Pancreas (tissue), 10 donors: ENCODE results near the gene DACT3. TPM values are rescaled to one million over a fixed set of nuclear protein-coding genes. Genes with fewer than 3 reads are reported as not detected.

Source experiments
- ATAC-seq, 4 donors: fragments of 200-7000 bp; cut with Tn5 transposase; one replicate each; pipeline versions ENCODE4 v1.8.0 to v1.9.1; 2020; ENCODE audit warnings: mild to moderate bottlenecking in 4 of 4, moderate library complexity in 4 of 4
- DNase-seq, 6 donors: peaks; one replicate each; pipeline ENCODE4 v3.0.0-alpha.2; 2020
- FAIRE-seq: peaks from 2 replicates; lab custom pipeline; 2012; peaks lifted over from hg19 to GRCh38; lab: Jason Lieb, UNC
- H3K27ac ChIP-seq, 4 donors: fragments of 200-600 bp; sonication (generic); 1 replicate in 3 of 4; 2 replicates in 1 of 4; pipeline versions ENCODE4 v1.5.0 to v1.8.0; 2020
- H3K27me3 ChIP-seq, 4 donors: fragments of 200-600 bp; one replicate each; pipeline ENCODE4 v1.8.0; 2021
- H3K36me3 ChIP-seq, 3 donors: fragments of 200-600 bp; sonication (generic) in 1 of 3; one replicate each; pipeline versions ENCODE4 v1.5.0 to v1.8.0; 2020 to 2021
- H3K4me1 ChIP-seq, 3 donors: fragments of 200-600 bp; one replicate each; pipeline ENCODE4 v1.8.0; 2021
- H3K4me3 ChIP-seq, 4 donors: fragments of 200-600 bp; sonication (generic) in 2 of 4; one replicate each; pipeline versions ENCODE4 v1.5.0 to v1.8.0; 2020 to 2021
- H3K9me3 ChIP-seq, 4 donors: fragments of 200-600 bp; one replicate each; pipeline ENCODE4 v1.8.0; 2021
- WGBS, 2 donors: extraction: QIAGEN DNeasy Blood & Tissue Kit; methylation state at CpG; one replicate each; pipeline ENCODE4 v1.1.7; 2013; 5-methylcytosine and 5-hydroxymethylcytosine counted together
- intact Hi-C, 3 donors: fragments of 100-400 bp; cut with DNase I; formaldehyde crosslinking; loops; one replicate each; pipeline versions ENCODE4 v1.11.1 to v1.14.2; 2022
- polyA plus RNA-seq, 2 donors: library from polyadenylated mRNA; stranded (reverse); fragments of 200-250 nt; gene quantifications; one replicate each; pipeline ENCODE4 v1.2.3, GENCODE V29; 2013
- total RNA-seq, 6 donors: library from RNA; stranded (reverse); fragmentation: NEBNext Ultra II Directional in 4 of 6; extraction: Animal tissue kit (Norgen Biotek cat#: 25700) in 4 of 6; gene quantifications; one replicate each; pipeline versions ENCODE4 v1.2.1 to v1.2.4, GENCODE V29; 2021 to 2023
- TF ChIP-seq, protein P1 (sequence below), 4 donors: fragments of 200-600 bp; sonication (generic) in 3 of 4; IDR thresholded peaks; one replicate each; pipeline versions ENCODE4 v1.5.0 to v1.8.0; 2021; ENCODE audit warnings: antibody characterized with exemption in 4 of 4
- donor health status: healthy with polysubstance abuse.
- donor health status: DM: no; HTN: no; CAD: no; lungs with moderate emphysema.
- donor health status: DM: no; HTN: no; CAD: no.
- donor health status: control.
- donor health status: control.
- donor health status: Bipolar disorder and iron deficiency.
- donor health status: DM: yes; HTN: yes; CAD: no.
- donor health status: DM: no; HTN: no; CAD: no.
- donor health status: DM: no; HTN: no; CAD: no.
- donor health status: DM: yes; HTN: yes; CAD: no.

Gene DACT3
- total and polyA plus RNA-seq, 8 donors: 0.24 to 1.7 (median 0.71) TPM

DNA sequence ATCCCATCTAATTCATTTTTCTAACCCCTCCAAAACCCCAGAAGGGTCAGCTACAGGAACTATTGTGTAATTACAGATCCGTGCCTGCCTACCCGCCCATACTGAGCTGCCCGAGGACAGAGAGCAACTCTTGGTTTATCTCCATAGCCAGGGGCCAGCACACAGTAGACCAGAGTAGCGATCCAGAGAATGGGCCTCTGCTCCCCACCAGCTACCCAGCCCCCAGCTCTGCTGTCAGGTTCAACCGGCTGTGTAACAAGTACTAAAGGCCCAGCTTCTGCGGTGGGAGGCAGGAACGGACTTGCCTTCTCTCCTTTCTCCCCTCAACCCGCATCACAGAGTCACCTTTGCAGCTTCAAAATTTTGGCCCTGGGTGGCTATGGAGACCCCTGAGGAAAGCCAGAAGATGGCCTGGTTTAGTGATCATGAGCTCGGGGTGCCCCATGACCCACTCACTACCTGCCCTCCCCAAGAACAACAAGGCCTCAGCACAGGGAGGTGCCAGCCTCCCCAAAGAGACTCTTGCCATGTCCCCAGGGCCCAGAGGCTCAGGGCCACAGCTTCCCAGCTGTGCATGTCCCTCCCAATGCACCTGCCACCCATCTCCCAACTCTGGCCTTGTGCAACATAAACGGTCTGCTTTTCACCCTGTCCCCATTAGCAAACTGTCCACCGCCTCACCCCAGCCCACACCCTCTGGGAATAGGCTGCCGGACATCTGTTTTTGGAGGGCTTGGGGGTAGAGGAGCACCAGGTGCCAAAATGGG is 54.1 kb downstream of the DACT3 start:
- no peak for ATAC-seq
- Histone ChIP-seq H3K4me1 (peaks cover 7 to 18% (median 15%) of the 10 kb centered on the region in 3 donors), H3K9me3 (no peaks in the 10 kb centered on the region), H3K4me3 (no peak overlapping the region), H3K27ac (no peak overlapping the region), H3K27me3 (no peaks in the 10 kb centered on the region), H3K36me3 (peaks cover 0 to 46% (median 27%) of the 10 kb centered on the region in 3 donors)
- 83 to 85% methylated on average over 12 of the region's 12 CpGs for WGBS, 2 donors
- no peak for DNase-seq
- no peak for FAIRE-seq
- intact Hi-C loops: no loop called here
- TF ChIP-seq, protein P1, sequence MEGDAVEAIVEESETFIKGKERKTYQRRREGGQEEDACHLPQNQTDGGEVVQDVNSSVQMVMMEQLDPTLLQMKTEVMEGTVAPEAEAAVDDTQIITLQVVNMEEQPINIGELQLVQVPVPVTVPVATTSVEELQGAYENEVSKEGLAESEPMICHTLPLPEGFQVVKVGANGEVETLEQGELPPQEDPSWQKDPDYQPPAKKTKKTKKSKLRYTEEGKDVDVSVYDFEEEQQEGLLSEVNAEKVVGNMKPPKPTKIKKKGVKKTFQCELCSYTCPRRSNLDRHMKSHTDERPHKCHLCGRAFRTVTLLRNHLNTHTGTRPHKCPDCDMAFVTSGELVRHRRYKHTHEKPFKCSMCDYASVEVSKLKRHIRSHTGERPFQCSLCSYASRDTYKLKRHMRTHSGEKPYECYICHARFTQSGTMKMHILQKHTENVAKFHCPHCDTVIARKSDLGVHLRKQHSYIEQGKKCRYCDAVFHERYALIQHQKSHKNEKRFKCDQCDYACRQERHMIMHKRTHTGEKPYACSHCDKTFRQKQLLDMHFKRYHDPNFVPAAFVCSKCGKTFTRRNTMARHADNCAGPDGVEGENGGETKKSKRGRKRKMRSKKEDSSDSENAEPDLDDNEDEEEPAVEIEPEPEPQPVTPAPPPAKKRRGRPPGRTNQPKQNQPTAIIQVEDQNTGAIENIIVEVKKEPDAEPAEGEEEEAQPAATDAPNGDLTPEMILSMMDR (IDR thresholded peaks at IDR 0.05): no peak

DNA sequence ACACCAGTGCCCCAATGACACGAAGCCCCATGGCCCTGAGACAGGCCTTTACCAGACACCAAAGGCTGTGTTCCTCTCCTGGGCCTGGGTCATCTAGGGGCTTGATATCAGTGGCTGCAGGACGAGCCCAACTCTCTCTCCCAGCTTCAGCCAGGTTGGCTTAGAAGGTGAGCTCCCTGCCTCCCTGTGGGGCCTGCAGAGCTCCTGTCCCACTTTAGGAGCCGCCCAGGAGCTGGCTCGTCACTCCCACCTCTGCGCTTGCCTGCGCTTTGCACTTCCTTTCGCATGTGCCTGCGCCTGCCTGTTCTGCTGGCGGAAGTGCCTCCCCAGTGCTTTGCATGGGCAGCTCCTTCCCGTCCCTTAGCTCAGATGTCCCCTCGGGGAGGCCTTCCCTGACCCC is 55.0 kb downstream of the DACT3 start:
- H3K27me3 ChIP-seq: no peaks in the 10 kb centered on the region
- peaks cover 0 to 46% (median 27%) of the 10 kb centered on the region in 3 donors for H3K36me3 ChIP-seq
- intact Hi-C loops: no loop called here
- FAIRE-seq (no peak), ATAC-seq (no peak), DNase-seq (no peak)
- H3K4me3 ChIP-seq: no peak overlapping the region
- H3K9me3 ChIP-seq: no peaks in the 10 kb centered on the region
- H3K4me1 ChIP-seq: peaks cover 7 to 18% (median 15%) of the 10 kb centered on the region in 3 donors
- TF ChIP-seq, protein P1 (IDR thresholded peaks at IDR 0.05): no peak
- H3K27ac ChIP-seq: no peak overlapping the region
- WGBS, 2 donors: 88 to 89% methylated on average over 11 of the region's 11 CpGs

DNA sequence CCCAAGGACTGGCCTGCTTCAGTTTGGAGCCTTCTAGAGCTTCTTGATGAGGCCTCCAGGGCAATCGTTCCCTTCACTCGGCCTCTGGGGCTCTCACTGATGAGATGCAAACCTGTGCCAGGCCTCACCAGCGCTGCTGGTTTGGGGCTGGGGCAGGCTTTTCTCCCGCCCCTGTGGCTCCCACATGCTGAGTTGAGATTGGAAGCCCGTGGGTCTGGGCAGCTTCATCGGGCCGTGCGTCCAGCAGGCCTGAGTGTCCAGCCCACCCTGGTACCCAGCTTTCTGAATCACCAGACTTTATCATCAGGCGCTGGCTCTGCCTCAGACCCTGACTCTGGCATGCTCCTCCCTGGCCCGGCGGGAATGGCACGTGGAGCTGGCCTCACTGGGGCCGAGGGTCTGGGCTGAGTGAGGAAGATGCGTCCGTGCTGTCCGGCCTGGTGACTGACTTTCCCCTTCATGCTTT is 55.6 kb downstream of the DACT3 start:
- 79 to 87% methylated on average over 16 of the region's 16 CpGs for WGBS, 2 donors
- Histone ChIP-seq H3K4me1 (peaks cover 7 to 18% (median 15%) of the 10 kb centered on the region in 3 donors), H3K36me3 (peaks cover 0 to 46% (median 27%) of the 10 kb centered on the region in 3 donors), H3K27me3 (no peaks in the 10 kb centered on the region), H3K27ac (no peak overlapping the region), H3K9me3 (no peaks in the 10 kb centered on the region), H3K4me3 (no peak overlapping the region)
- ATAC-seq (no peak), DNase-seq (peak in 1 of 6 donors; percentile 70), FAIRE-seq (no peak)
- intact Hi-C loops: no loop called here
- TF ChIP-seq, protein P1 (IDR thresholded peaks at IDR 0.05): no peak

DNA sequence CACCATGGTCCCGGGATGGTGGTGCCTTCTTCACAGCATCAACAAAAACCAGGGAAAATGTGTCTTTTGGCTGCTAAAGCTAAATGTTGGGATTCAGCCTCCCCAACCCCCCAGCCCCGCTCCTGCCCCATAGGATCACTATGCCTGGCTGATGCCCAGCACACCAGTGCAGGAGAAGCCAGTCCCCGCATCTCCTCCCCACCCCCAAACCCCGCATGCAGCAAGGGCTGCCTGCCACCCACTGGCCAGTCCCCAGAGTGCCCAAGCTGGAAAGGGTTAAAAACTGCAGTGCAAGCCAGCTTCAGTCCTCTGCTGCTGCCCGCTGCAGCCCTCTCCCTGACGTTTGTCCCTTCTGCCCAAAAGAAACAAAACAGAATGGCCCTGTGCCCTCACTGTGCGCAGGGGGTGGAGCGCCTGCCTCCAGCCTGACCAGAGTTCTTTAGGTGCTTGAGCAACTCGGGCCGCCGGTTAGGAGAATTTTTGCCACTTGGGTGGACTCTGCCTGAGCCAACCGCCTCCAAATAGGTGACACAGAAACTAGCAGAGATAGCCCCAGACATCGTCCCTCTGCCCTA is 56.1 kb downstream of the DACT3 start:
- WGBS, 2 donors: 59 to 62% methylated on average over 13 of the region's 13 CpGs
- Histone ChIP-seq H3K4me1 (peaks cover 10 to 18% (median 15%) of the 10 kb centered on the region in 3 donors), H3K4me3 (no peak overlapping the region), H3K27me3 (no peaks in the 10 kb centered on the region), H3K27ac (no peak overlapping the region), H3K36me3 (peaks cover 0 to 44% (median 24%) of the 10 kb centered on the region in 3 donors), H3K9me3 (no peaks in the 10 kb centered on the region)
- intact Hi-C loops: no loop called here
- TF ChIP-seq, protein P1 (IDR thresholded peaks at IDR 0.05): no peak
- ATAC-seq: no peak
- DNase-seq: peak in 1 of 6 donors; percentile 16
- FAIRE-seq: no peak
